Bone marrow (tissue), 2 donors: ENCODE results near the gene LNPK.
"Not testable (repeated sequence)": the region's sequence is repeated elsewhere in the genome, so short reads cannot be mapped to it uniquely, and the experiment has no call there.

Source experiments
- DNase-seq, 2 donors: peaks; one replicate each; lab custom pipeline; 2025; lab: John Stamatoyannopoulos, UW

LNPK gene

GRCh38 chr2:176001916-176002687 lies at the start of gene LNPK:
Gene LNPK, minus strand, starts transcription at chr2:176002267. Its CDS starts 6,683 bp downstream, at chr2:175995584.
- peak; percentile 78 to 80 for DNase-seq

GRCh38 chr2:176039375-176039774 lies 37.3 kb upstream of the LNPK start:
- DNase-seq, result peak in 1 of 2 donors; percentile 14

- DNase-seq, result no peak
Measured at GRCh38 chr2:176038694-176039093, 36.6 kb upstream of the LNPK start.

GRCh38 chr2:176035013-176035691 lies 33.1 kb upstream of the LNPK start:
- no peak for DNase-seq

- no peak for DNase-seq
Measured at GRCh38 chr2:176027806-176028205, 25.7 kb upstream of the LNPK start.

GRCh38 chr2:176025932-176026331 lies 23.9 kb upstream of the LNPK start:
- no peak for DNase-seq

- DNase-seq, result no peak
Measured at GRCh38 chr2:176024083-176024482, 22.0 kb upstream of the LNPK start.

GRCh38 chr2:176022048-176022447 lies 20.0 kb upstream of the LNPK start:
- no peak for DNase-seq

- no peak for DNase-seq
Measured at GRCh38 chr2:176020400-176020799, 18.3 kb upstream of the LNPK start.

GRCh38 chr2:176018708-176019107 lies 16.6 kb upstream of the LNPK start:
- DNase-seq, result no peak

GRCh38 chr2:176009445-176009844 lies 7.4 kb upstream of the LNPK start:
- DNase-seq, result no peak

- DNase-seq, result no peak
Measured at GRCh38 chr2:176004934-176005333, 2.9 kb upstream of the LNPK start.

GRCh38 chr2:176003958-176004357 lies 1.9 kb upstream of the LNPK start:
- no peak for DNase-seq

GRCh38 chr2:176002688-176003210 lies 682 bp upstream of the LNPK start:
- DNase-seq, result no peak

GRCh38 chr2:176001281-176001915 lies 669 bp downstream of the LNPK start:
- DNase-seq, result peak; percentile 14 to 63

GRCh38 chr2:175999283-175999819 lies 2.7 kb downstream of the LNPK start:
- no peak for DNase-seq

GRCh38 chr2:175990099-175990498 lies 12.0 kb downstream of the LNPK start:
- DNase-seq, result no peak

- DNase-seq, result not testable (repeated sequence)
Measured at GRCh38 chr2:175987126-175987525, 14.9 kb downstream of the LNPK start.

GRCh38 chr2:175984846-175985245 lies 17.2 kb downstream of the LNPK start:
- no peak for DNase-seq

- no peak for DNase-seq
Measured at GRCh38 chr2:175981551-175981950, 20.5 kb downstream of the LNPK start.

GRCh38 chr2:175976391-175977157 lies 25.5 kb downstream of the LNPK start:
- DNase-seq, result no peak

GRCh38 chr2:175973373-175973772 lies 28.7 kb downstream of the LNPK start:
- no peak for DNase-seq
